HepG2 (cell line): Measurements from ENCODE around the gene TSPAN5. TPM values are rescaled to one million over a fixed set of nuclear protein-coding genes. Genes with fewer than 3 reads are reported as not detected.

Experiments
- ATAC-seq: fragments of 200-7000 bp; cut with Tn5 transposase; 3 replicates; pipeline ENCODE4 v1.9.1; 2020; ENCODE audit warnings: mild to moderate bottlenecking, moderate library complexity
- BruUV-seq: library from RNA; stranded (reverse); fragments of 400-500 nt; replicated peaks from 2 replicates; lab custom pipeline; 2021; lab: Mats Ljungman, UMichigan
- CTCF ChIA-PET: fragments of 300-600 bp; formaldehyde crosslinking; extraction: SDS; loops from one replicate; lab custom pipeline; 2021; ENCODE audit warnings: low total read pairs, inconsistent platforms, low intra/inter-chr PET ratio; lab: Yijun Ruan, JAX
- POLR2A ChIA-PET: fragments of 350-600 bp; sonication (Branson Sonifier 250); formaldehyde crosslinking; loops from one replicate; lab custom pipeline; 2020; ENCODE audit warnings: antibody characterized with exemption, inconsistent platforms; lab: Yijun Ruan, JAX
- DNase-seq: peaks from one replicate; pipeline ENCODE4 v3.0.0-alpha.2; 2015; ENCODE audit warnings: low spot score
- FAIRE-seq: peaks from 3 replicates; lab custom pipeline; 2011; peaks lifted over from hg19 to GRCh38; lab: Jason Lieb, UNC
- H2AFZ ChIP-seq: one replicate; pipeline ENCODE4 v1.6.1; 2011; ENCODE audit warnings: low read length, inconsistent platforms
- H3K27ac ChIP-seq: fragments of 300-600 bp; 3 replicates; pipeline ENCODE4 v1.8.0; 2011; ENCODE audit warnings: mixed run types, mild to moderate bottlenecking, mixed read lengths, low read length, inconsistent platforms; ENCODE audit not compliant: insufficient read depth; ENCODE audit errors: extremely low read length
- H3K27me3 ChIP-seq, 2 experiments: fragments of 200-600 bp in 1 of 2; 2 replicates in 1 of 2; 3 replicates in 1 of 2; pipeline versions ENCODE4 v1.6.0 to v1.8.0; 2011; ENCODE audit warnings: low read length in 2 of 2, mild to moderate bottlenecking in 2 of 2, moderate library complexity in 2 of 2, inconsistent platforms in 1 of 2; ENCODE audit not compliant: insufficient read depth in 2 of 2, control insufficient read depth in 1 of 2
- H3K36me3 ChIP-seq, 2 experiments: fragments of 200-600 bp in 1 of 2; replicated peaks in 1 of 2; 2 replicates in 1 of 2; 3 replicates in 1 of 2; pipeline versions ENCODE4 v1.5.1 to v1.8.0; 2011; ENCODE audit warnings: low read length in 2 of 2, inconsistent platforms in 1 of 2; ENCODE audit not compliant: insufficient read depth in 2 of 2, control insufficient read depth in 1 of 2
- H3K4me1 ChIP-seq: 2 replicates; pipeline ENCODE4 v1.5.1; 2012; ENCODE audit warnings: low read length, inconsistent platforms; ENCODE audit not compliant: insufficient read depth
- H3K4me2 ChIP-seq: 2 replicates; pipeline ENCODE4 v1.6.0; 2011; ENCODE audit warnings: low read depth, low read length, inconsistent platforms
- H3K4me3 ChIP-seq, 3 experiments: fragments of 200-600 bp in 1 of 3; sonication (generic), shearing (Covaris generic) in 1 of 3; replicated peaks in 1 of 3; 2 replicates each; pipeline ENCODE4 v1.5.1; 2011 to 2016; ENCODE audit warnings: low read length in 3 of 3, inconsistent platforms in 2 of 3, low read depth in 2 of 3, mild to moderate bottlenecking in 2 of 3, control low read depth in 1 of 3, mixed read lengths in 1 of 3; ENCODE audit not compliant: insufficient read depth in 1 of 3
- H3K79me2 ChIP-seq: one replicate; pipeline ENCODE4 v1.6.1; 2011; ENCODE audit warnings: low read length, inconsistent platforms; ENCODE audit not compliant: insufficient read depth
- H3K9ac ChIP-seq: 2 replicates; pipeline ENCODE4 v1.6.0; 2011; ENCODE audit warnings: mild to moderate bottlenecking, low read depth, low read length, inconsistent platforms; ENCODE audit not compliant: insufficient read depth
- H3K9me3 ChIP-seq: 2 replicates; pipeline ENCODE4 v1.5.1; 2012; ENCODE audit warnings: mild to moderate bottlenecking, low read length
- H4K20me1 ChIP-seq: 2 replicates; pipeline ENCODE4 v1.6.0; 2011; ENCODE audit warnings: inconsistent platforms, mild to moderate bottlenecking, low read length, moderate library complexity; ENCODE audit not compliant: insufficient read depth
- DBP ChIP-seq: sonication (generic); formaldehyde crosslinking; IDR thresholded peaks from 2 replicates; pipeline ENCODE4 v1.4.0; 2020; ENCODE audit warnings: missing genetic modification reagents; ENCODE audit errors: not compliant biosample characterization
- FOSL2 ChIP-seq: sonication (generic); formaldehyde crosslinking; IDR thresholded peaks from 2 replicates; pipeline ENCODE4 v1.4.0; 2020; ENCODE audit warnings: missing genetic modification reagents
- MIER2 ChIP-seq: IDR thresholded peaks from 2 replicates; pipeline ENCODE4 v1.6.1; 2016; ENCODE audit warnings: missing biosample characterization, missing genetic modification reagents
- SNAPC4 ChIP-seq: sonication (generic); formaldehyde crosslinking; IDR thresholded peaks from 2 replicates; pipeline ENCODE4 v1.4.0; 2020; ENCODE audit warnings: mild to moderate bottlenecking, missing genetic modification reagents
- ZNF3 ChIP-seq: IDR thresholded peaks from 2 replicates; pipeline ENCODE4 v1.7.0; 2017; ENCODE audit warnings: inconsistent platforms
- ZXDC ChIP-seq: sonication (generic); formaldehyde crosslinking; IDR thresholded peaks from 2 replicates; pipeline ENCODE4 v1.5.0; 2020; ENCODE audit warnings: mild to moderate bottlenecking, missing genetic modification reagents
- WGBS: methylation state at CpG from one replicate; pipeline ENCODE4 v1.1.6; 2017; ENCODE audit warnings: low lambda C conversion rate; 5-methylcytosine and 5-hydroxymethylcytosine counted together
- in situ Hi-C: cut with HindIII; loops from 2 replicates; pipeline ENCODE4 v1.10.0; 2017; ENCODE audit warnings: low pct_unique_long_range_greater_than_20kb; ENCODE audit not compliant: extremely low pct_ligation_motif_present
- intact Hi-C: fragments of 100-400 bp; cut with micrococcal nuclease; formaldehyde crosslinking; loops from one replicate; pipeline ENCODE4 v1.10.0; 2022; ENCODE audit not compliant: unreplicated experiment
- polyA plus RNA-seq, 8 experiments: library from polyadenylated mRNA; depleted of rRNA in 3 of 8; stranded (reverse) in 7 of 8; unstranded in 1 of 8; fragments of >200 nt; fragmentation: Illumina TruSeq in 4 of 8; extraction: Trizol in 4 of 8; gene quantifications; 2 replicates each; pipeline versions ENCODE4 v1.2.1 to v1.2.3, GENCODE V29; 2011 to 2016; ENCODE audit warnings: low read depth in 4 of 8, missing spikeins in 1 of 8, mixed read lengths in 1 of 8; ENCODE audit not compliant: insufficient read depth in 1 of 8
- total RNA-seq, 5 experiments: library from RNA; depleted of rRNA; stranded (reverse); fragments of >200 nt; fragmentation: Illumina TruSeq; extraction: Trizol; gene quantifications; 2 replicates each; pipeline ENCODE4 v1.2.3, GENCODE V29; 2016; ENCODE audit warnings: low read depth in 1 of 5

TSPAN5 gene
- total and polyA plus RNA-seq, 2 of the 13 experiments (the other 11 are each of a cell fraction or from before 2014, with no cell fraction given) = 0.20 to 0.53 TPM

- Histone ChIP-seq H3K79me2 (no peaks in the 10 kb centered on the region), H3K4me2 (no peak overlapping the region)
- TF ChIP-seq ZNF3 = peak; percentile 86; the same call in 1 of the 2 replicates
- TF ChIP-seq FOSL2 (CRISPR knock-in tag) = peak; percentile 61
- TF ChIP-seq SNAPC4 = no peak
- TF ChIP-seq DBP (CRISPR knock-in tag) = no peak
- TF ChIP-seq MIER2 (CRISPR knock-in tag) = no peak
- no peak for TF ChIP-seq ZXDC (CRISPR knock-in tag)
- TF ChIP-seq, all 625 proteins: peak for 2
- Histone ChIP-seq H4K20me1 (no peaks in the 10 kb centered on the region), H3K27me3 (peaks cover 0 to 10% of the 10 kb centered on the region in 2 experiments; a peak in 2 of 5 replicates), H3K9me3 (no peaks in the 10 kb centered on the region), H2AFZ (no peak overlapping the region), H3K27ac (no peak overlapping the region), H3K9ac (no peak overlapping the region), H3K36me3 (no peaks in the 10 kb centered on the region), H3K4me3 (no peak overlapping the region), H3K4me1 (0 out of 2 replicates have a peak, but pooled peaks cover 6% of the 10 kb centered on the region)
- FAIRE-seq = no peak
- no TSS peak for BruUV-seq
- CTCF ChIA-PET = no interaction called here
- intact Hi-C loops (no loop called here), in situ Hi-C loops (no loop called here)
- DNase-seq = peak; percentile 5
- WGBS = 57% methylated on average over 10 of the region's 10 CpGs
- POLR2A ChIA-PET = no interaction called here
- ATAC-seq = no peak
These were observed 175.3 kb downstream of the TSPAN5 start for GRCh38 chr4:98482847-98483806.
